Measurements from ENCODE around the gene ETS1. TPM values are rescaled to one million over a fixed set of nuclear protein-coding genes. Genes with fewer than 3 reads are reported as not detected.

The ETS1 gene
- total RNA-seq, 1 donor = 67.3 TPM

DNA sequence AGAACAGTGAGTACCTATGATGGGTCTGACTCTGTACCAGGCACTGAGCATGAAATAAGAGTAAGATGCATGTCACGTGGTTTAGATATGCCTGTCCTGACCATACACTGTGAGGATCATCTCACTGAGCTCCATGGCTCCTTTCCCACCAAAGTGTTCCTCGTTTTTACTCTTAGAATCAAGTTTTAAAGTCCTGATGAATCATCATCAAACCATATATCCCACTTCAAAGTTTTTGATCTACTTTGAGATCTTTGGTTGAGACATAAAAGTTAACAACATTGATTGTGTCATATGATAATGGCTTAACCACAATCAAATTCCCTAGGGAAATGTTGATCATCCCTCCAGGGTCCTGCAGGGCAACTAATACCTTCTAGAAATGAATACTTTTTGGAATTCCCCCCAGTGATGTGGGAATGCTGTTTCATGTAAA, 12.8 kb downstream of the ETS1 start:
- Histone ChIP-seq H2AFZ (ENCODE audit: low read length) (no peak overlapping the region), H3K4me3 (ENCODE audit: insufficient read depth, low read length) (no peak overlapping the region), H3K36me3 (ENCODE audit: insufficient read depth, low read length) (no peaks in the 10 kb centered on the region), H3K9me3 (ENCODE audit: low read depth, low read length) (no peaks in the 10 kb centered on the region), H3K4me2 (ENCODE audit: insufficient read depth, low read length) (no peak overlapping the region), H3K27me3 (ENCODE audit: insufficient read depth, low read length) (peaks cover 23% of the 10 kb centered on the region), H3K27ac (ENCODE audit: low read depth, low read length) (no peak overlapping the region), H3K4me1 (ENCODE audit: insufficient read depth, low read length) (peaks cover 15% of the 10 kb centered on the region), H3K79me2 (ENCODE audit: insufficient read depth, low read length) (no peaks in the 10 kb centered on the region), H4K20me1 (ENCODE audit: insufficient read depth, low read length) (no peaks in the 10 kb centered on the region)
- TF ChIP-seq, protein P1, sequence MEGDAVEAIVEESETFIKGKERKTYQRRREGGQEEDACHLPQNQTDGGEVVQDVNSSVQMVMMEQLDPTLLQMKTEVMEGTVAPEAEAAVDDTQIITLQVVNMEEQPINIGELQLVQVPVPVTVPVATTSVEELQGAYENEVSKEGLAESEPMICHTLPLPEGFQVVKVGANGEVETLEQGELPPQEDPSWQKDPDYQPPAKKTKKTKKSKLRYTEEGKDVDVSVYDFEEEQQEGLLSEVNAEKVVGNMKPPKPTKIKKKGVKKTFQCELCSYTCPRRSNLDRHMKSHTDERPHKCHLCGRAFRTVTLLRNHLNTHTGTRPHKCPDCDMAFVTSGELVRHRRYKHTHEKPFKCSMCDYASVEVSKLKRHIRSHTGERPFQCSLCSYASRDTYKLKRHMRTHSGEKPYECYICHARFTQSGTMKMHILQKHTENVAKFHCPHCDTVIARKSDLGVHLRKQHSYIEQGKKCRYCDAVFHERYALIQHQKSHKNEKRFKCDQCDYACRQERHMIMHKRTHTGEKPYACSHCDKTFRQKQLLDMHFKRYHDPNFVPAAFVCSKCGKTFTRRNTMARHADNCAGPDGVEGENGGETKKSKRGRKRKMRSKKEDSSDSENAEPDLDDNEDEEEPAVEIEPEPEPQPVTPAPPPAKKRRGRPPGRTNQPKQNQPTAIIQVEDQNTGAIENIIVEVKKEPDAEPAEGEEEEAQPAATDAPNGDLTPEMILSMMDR (IDR thresholded peaks at IDR 0.05; ENCODE audit: extremely low read depth, low read depth, low read length) = no peak
- no peak for DNase-seq (ENCODE audit: insufficient read length, low spot score, missing footprints)

DNA sequence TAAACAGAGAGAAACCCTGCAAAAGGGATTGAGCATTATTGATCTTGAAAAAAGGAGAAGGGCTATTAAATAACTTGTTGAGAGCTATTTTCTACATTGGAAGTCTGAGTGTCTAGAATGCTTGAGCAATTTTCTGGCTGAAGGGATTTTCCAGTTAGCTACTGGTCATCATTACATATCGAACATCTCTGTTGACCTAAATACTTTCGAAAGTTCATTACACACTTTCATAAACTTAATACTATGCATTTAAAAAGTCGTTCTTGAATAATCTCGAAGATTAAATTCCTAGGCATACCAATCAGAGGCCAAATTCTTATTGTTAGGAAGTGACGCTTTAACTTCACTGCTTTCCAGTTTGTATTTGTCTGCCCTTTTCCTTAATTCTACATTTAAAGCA, 13.7 kb downstream of the ETS1 start:
- no peak overlapping the region for H3K4me3 ChIP-seq (ENCODE audit: insufficient read depth, low read length)
- no peaks in the 10 kb centered on the region for H3K79me2 ChIP-seq (ENCODE audit: insufficient read depth, low read length)
- no peaks in the 10 kb centered on the region for H4K20me1 ChIP-seq (ENCODE audit: insufficient read depth, low read length)
- no peak overlapping the region for H3K27ac ChIP-seq (ENCODE audit: low read depth, low read length)
- peak; percentile 34 for DNase-seq (ENCODE audit: insufficient read length, low spot score, missing footprints)
- peaks cover 15% of the 10 kb centered on the region for H3K4me1 ChIP-seq (ENCODE audit: insufficient read depth, low read length)
- no peak overlapping the region for H2AFZ ChIP-seq (ENCODE audit: low read length)
- no peaks in the 10 kb centered on the region for H3K9me3 ChIP-seq (ENCODE audit: low read depth, low read length)
- TF ChIP-seq, protein P1 (IDR thresholded peaks at IDR 0.05; ENCODE audit: extremely low read depth, low read depth, low read length) = no peak
- no peaks in the 10 kb centered on the region for H3K36me3 ChIP-seq (ENCODE audit: insufficient read depth, low read length)
- peaks cover 23% of the 10 kb centered on the region for H3K27me3 ChIP-seq (ENCODE audit: insufficient read depth, low read length)
- no peak overlapping the region for H3K4me2 ChIP-seq (ENCODE audit: insufficient read depth, low read length)

DNA sequence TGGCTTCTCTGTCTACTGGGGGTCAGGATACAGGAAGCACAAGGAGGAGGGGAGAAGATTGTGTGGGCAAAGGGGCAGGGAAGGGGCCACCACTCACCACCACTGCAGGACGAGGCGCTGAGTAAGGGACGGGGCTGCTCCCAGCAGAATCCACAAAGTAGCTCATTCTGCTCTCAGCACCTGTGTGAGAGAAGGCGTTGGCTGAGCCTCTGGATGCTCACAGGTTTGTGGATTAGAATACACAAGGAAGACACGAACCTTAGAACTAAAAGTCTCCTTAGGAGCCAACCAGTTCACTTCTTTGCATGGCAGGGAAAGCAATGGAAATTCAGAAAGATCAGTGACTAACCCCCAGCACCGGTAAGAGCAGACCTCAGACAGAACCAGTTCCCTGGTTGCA, 14.4 kb downstream of the ETS1 start:
- Histone ChIP-seq H3K79me2 (ENCODE audit: insufficient read depth, low read length) (no peaks in the 10 kb centered on the region), H3K27me3 (ENCODE audit: insufficient read depth, low read length) (peaks cover 25% of the 10 kb centered on the region), H3K36me3 (ENCODE audit: insufficient read depth, low read length) (no peaks in the 10 kb centered on the region), H3K9me3 (ENCODE audit: low read depth, low read length) (no peaks in the 10 kb centered on the region), H3K4me1 (ENCODE audit: insufficient read depth, low read length) (peaks cover 15% of the 10 kb centered on the region), H3K4me2 (ENCODE audit: insufficient read depth, low read length) (no peak overlapping the region), H4K20me1 (ENCODE audit: insufficient read depth, low read length) (no peaks in the 10 kb centered on the region), H2AFZ (ENCODE audit: low read length) (no peak overlapping the region), H3K27ac (ENCODE audit: low read depth, low read length) (no peak overlapping the region), H3K4me3 (ENCODE audit: insufficient read depth, low read length) (no peak overlapping the region)
- no peak for DNase-seq (ENCODE audit: insufficient read length, low spot score, missing footprints)
- TF ChIP-seq, protein P1 (IDR thresholded peaks at IDR 0.05; ENCODE audit: extremely low read depth, low read depth, low read length) = no peak

DNA sequence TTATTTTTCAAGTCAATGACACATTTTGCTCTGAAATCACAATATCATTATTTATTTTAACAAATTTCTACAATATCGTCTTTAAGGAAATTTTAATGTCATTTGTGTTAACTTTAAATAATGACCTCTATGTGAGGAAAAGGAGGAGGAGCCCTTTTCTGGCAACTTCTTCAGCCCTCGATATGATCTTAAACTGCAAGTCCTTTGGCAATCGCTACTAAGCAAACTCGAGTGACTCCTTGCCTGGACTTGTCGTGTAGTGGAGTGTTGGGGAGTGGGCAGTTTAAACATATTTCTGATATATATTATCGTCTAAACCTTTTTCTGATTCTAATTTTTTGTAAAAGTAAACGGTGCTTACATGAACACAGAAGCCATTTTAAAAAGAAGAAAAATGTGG, 16.7 kb downstream of the ETS1 start:
- peaks cover 5% of the 10 kb centered on the region for H3K4me1 ChIP-seq (ENCODE audit: insufficient read depth, low read length)
- no peak overlapping the region for H3K27ac ChIP-seq (ENCODE audit: low read depth, low read length)
- H2AFZ ChIP-seq (ENCODE audit: low read length) = no peak overlapping the region
- H3K36me3 ChIP-seq (ENCODE audit: insufficient read depth, low read length) = no peaks in the 10 kb centered on the region
- H3K4me2 ChIP-seq (ENCODE audit: insufficient read depth, low read length) = no peak overlapping the region
- H3K4me3 ChIP-seq (ENCODE audit: insufficient read depth, low read length) = no peak overlapping the region
- peaks cover 21% of the 10 kb centered on the region for H3K27me3 ChIP-seq (ENCODE audit: insufficient read depth, low read length)
- H4K20me1 ChIP-seq (ENCODE audit: insufficient read depth, low read length) = no peaks in the 10 kb centered on the region
- no peaks in the 10 kb centered on the region for H3K9me3 ChIP-seq (ENCODE audit: low read depth, low read length)
- TF ChIP-seq, protein P1 (IDR thresholded peaks at IDR 0.05; ENCODE audit: extremely low read depth, low read depth, low read length) = no peak
- DNase-seq (ENCODE audit: insufficient read length, low spot score, missing footprints) = no peak
- no peaks in the 10 kb centered on the region for H3K79me2 ChIP-seq (ENCODE audit: insufficient read depth, low read length)
